Sigmoid colon (tissue), 7 donors: Measurements from ENCODE around the gene SELENOO. TPM values are rescaled to one million over a fixed set of nuclear protein-coding genes. Genes with fewer than 3 reads are reported as not detected.
A peak's percentile ranks its signal among the peaks of the same experiment; 100 is the strongest.

Experiments
- DNase-seq: peaks from one replicate; pipeline ENCODE4 v3.0.0-alpha.2; 2019
- H3K27ac ChIP-seq, 4 donors: fragments of 200-600 bp; sonication (generic); one replicate each; pipeline ENCODE4 v1.5.1; 2016 to 2019; ENCODE audit warnings: mild to moderate bottlenecking in 1 of 4
- H3K27me3 ChIP-seq, 3 donors: fragments of 200-600 bp; sonication (generic); one replicate each; pipeline ENCODE4 v1.5.1; 2019; ENCODE audit warnings: mild to moderate bottlenecking in 1 of 3
- H3K36me3 ChIP-seq, 4 donors: fragments of 200-600 bp; sonication (generic); one replicate each; pipeline ENCODE4 v1.5.1; 2016 to 2019
- H3K4me1 ChIP-seq, 4 donors: fragments of 200-600 bp; sonication (generic); one replicate each; pipeline ENCODE4 v1.5.1; 2017 to 2019
- H3K4me3 ChIP-seq, 4 donors: fragments of 200-600 bp; sonication (generic); one replicate each; pipeline ENCODE4 v1.5.1; 2017 to 2019; ENCODE audit warnings: mild to moderate bottlenecking in 2 of 4, moderate library complexity in 1 of 4
- H3K9me3 ChIP-seq, 4 donors: fragments of 200-600 bp in 3 of 4; sonication (generic) in 3 of 4; one replicate each; pipeline versions ENCODE4 v1.5.1 to v1.6.1; 2013 to 2019
- CTCF ChIP-seq, 4 experiments: fragments of 450-650 bp in 3 of 4; fragments of 200-600 bp in 1 of 4; IDR thresholded peaks; one replicate each; pipeline ENCODE4 v1.5.1; 2016 to 2019; ENCODE audit warnings: antibody characterized with exemption in 4 of 4, mild to moderate bottlenecking in 3 of 4, moderate library complexity in 2 of 4
- EP300 ChIP-seq, 4 donors: sonication (generic); formaldehyde crosslinking; IDR thresholded peaks; one replicate each; pipeline ENCODE4 v1.6.1; 2017; ENCODE audit warnings: antibody characterized with exemption in 4 of 4
- POLR2A ChIP-seq, 2 donors: fragments of 450-650 bp; IDR thresholded peaks; one replicate each; pipeline ENCODE4 v1.6.1; 2016; ENCODE audit warnings: antibody characterized with exemption in 2 of 2, mild to moderate bottlenecking in 2 of 2, moderate library complexity in 2 of 2
- POLR2AphosphoS5 ChIP-seq, 4 donors: sonication (generic); formaldehyde crosslinking; IDR thresholded peaks; one replicate each; pipeline ENCODE4 v1.6.1; 2017; ENCODE audit warnings: antibody characterized with exemption in 4 of 4
- WGBS, 2 donors: extraction: QIAGEN DNeasy Blood & Tissue Kit; methylation state at CpG; one replicate each; pipeline ENCODE4 v1.1.7; 2013; 5-methylcytosine and 5-hydroxymethylcytosine counted together
- intact Hi-C: fragments of 100-400 bp; cut with DNase I; formaldehyde crosslinking; loops from one replicate; pipeline ENCODE4 v1.15.1; 2023
- polyA plus RNA-seq, 3 donors: library from polyadenylated mRNA; stranded (reverse); fragments of 200-250 nt; gene quantifications; one replicate each; pipeline ENCODE4 v1.2.3, GENCODE V29; 2013
- total RNA-seq, 4 donors: library from RNA; depleted of rRNA; stranded (reverse); fragments of >200 nt; gene quantifications; one replicate each; pipeline ENCODE4 v1.1.0, GENCODE V29; 2016
- donor health status: healthy with polysubstance abuse.
- donor health status: Bipolar disorder and iron deficiency.
- donor health status: healthy.

Gene SELENOO
- total and polyA plus RNA-seq, 7 donors, result 10.2 to 30.2 (median 17.9) TPM

GRCh38 chr22:50210378-50211139 is 9.7 kb downstream of the SELENOO start:
- no peak for DNase-seq
- Histone ChIP-seq H3K9me3 (no peaks in the 10 kb centered on the region), H3K36me3 (peaks cover 10 to 92% (median 45%) of the 10 kb centered on the region in 4 donors), H3K27ac (no peak overlapping the region), H3K27me3 (no peaks in the 10 kb centered on the region), H3K4me1 (peaks cover 0 to 27% (median 10%) of the 10 kb centered on the region in 4 donors), H3K4me3 (no peak overlapping the region)
- TF ChIP-seq POLR2AphosphoS5 (IDR thresholded peaks at IDR 0.05) (no peak), CTCF (IDR thresholded peaks at IDR 0.05) (no peak), EP300 (IDR thresholded peaks at IDR 0.05) (no peak), POLR2A (IDR thresholded peaks at IDR 0.05) (no peak)
- 84 to 90% methylated on average over 32 of the region's 32 CpGs for WGBS, 2 donors
- intact Hi-C loops, result loop anchor here (2.0 kb wide), 1 partner anchor 64 kb away; no protein-coding TSS in a partner anchor

DNA sequence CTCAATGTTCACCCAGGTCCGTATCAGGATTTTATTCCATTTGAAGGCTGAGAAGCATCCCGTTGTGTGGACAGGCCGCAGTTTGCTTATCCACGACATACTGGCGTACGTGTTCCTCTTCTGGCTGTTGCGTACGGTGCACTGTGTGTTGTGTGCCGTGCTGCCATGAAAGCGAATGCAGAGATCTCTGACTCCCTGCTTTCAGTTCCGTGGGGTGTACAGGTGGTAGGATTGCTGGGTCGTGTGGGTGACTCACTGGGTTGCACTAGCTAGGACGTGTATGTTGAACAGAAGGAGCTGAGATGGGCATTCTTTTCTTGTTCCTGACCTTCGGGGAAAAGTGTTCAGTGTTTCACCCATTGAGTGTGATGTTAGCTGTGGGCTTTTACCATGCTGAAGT is 10.3 kb downstream of the SELENOO start:
- TF ChIP-seq CTCF (IDR thresholded peaks at IDR 0.05) (no peak), POLR2A (IDR thresholded peaks at IDR 0.05) (no peak), EP300 (IDR thresholded peaks at IDR 0.05) (no peak), POLR2AphosphoS5 (IDR thresholded peaks at IDR 0.05) (no peak)
- H3K27me3 ChIP-seq, result no peaks in the 10 kb centered on the region
- DNase-seq, result no peak
- intact Hi-C loops, result loop anchor here (2.0 kb wide), 1 partner anchor 64 kb away; no protein-coding TSS in a partner anchor
- no peaks in the 10 kb centered on the region for H3K9me3 ChIP-seq
- no peak overlapping the region for H3K4me3 ChIP-seq
- no peak overlapping the region for H3K27ac ChIP-seq
- H3K4me1 ChIP-seq, result peaks cover 0 to 27% (median 9%) of the 10 kb centered on the region in 4 donors
- 91 to 92% methylated on average over 14 of the region's 14 CpGs for WGBS, 2 donors
- H3K36me3 ChIP-seq, result peaks cover 16 to 93% (median 49%) of the 10 kb centered on the region in 4 donors

GRCh38 chr22:50213263-50213662 is 12.5 kb downstream of the SELENOO start:
- 96 to 97% methylated on average over 9 of the region's 9 CpGs for WGBS, 2 donors

DNA sequence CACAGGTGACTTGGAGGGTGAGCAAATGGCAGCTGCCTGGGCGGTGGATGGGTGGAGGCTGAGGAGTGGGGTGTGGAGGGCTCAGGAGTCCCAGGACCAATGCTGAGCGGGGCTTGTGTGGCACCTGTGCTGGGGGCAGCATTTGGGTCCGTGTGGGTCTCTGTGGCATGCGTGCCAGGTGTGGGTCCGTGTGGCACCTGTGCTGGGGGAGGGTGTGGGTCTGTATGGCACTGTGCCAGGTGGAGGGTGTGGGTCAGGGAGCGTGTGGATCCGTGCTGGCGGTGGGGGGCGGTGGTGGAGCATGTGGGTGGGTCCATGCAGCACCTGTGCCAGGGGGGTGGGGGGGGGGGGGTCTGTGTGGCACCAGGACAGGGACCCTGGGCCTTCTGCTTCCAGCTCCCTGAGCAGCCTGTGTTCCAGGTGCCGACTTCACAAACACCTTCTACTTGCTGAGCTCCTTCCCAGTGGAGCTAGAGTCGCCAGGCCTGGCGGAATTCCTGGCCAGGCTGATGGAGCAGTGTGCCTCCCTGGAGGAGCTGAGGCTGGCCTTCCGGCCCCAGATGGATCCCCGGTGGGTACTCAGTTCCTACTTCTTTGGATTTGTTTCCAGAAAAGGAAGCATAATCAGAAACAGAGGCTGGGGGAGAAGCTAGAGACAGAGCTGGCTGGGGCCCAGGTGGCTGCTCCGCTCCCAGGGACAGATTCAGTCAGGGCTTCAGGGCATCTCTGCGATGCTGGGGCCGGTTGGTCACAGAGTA is 14.7 kb downstream of the SELENOO start:
- peaks cover 43 to 92% (median 60%) of the 10 kb centered on the region in 4 donors for H3K36me3 ChIP-seq
- TF ChIP-seq POLR2AphosphoS5 (IDR thresholded peaks at IDR 0.05), result no peak
- peaks cover 0 to 14% (median 8%) of the 10 kb centered on the region in 4 donors for H3K4me1 ChIP-seq
- no peaks in the 10 kb centered on the region for H3K27me3 ChIP-seq
- peak; percentile 57 for DNase-seq
- no peak overlapping the region for H3K27ac ChIP-seq
- no peak overlapping the region for H3K4me3 ChIP-seq
- intact Hi-C loops, result no loop called here
- 68 to 85% methylated on average over 17 of the region's 17 CpGs for WGBS, 2 donors
- H3K9me3 ChIP-seq, result no peaks in the 10 kb centered on the region

More at GRCh38 chr22:50213263-50213662, 12.5 kb downstream of the SELENOO start:
- intact Hi-C loops, result no loop called here
- H3K4me3 ChIP-seq, result no peak overlapping the region
- H3K4me1 ChIP-seq, result peaks cover 0 to 12% (median 5%) of the 10 kb centered on the region in 4 donors
- TF ChIP-seq CTCF (IDR thresholded peaks at IDR 0.05) (no peak), POLR2AphosphoS5 (IDR thresholded peaks at IDR 0.05) (no peak), POLR2A (IDR thresholded peaks at IDR 0.05) (no peak), EP300 (IDR thresholded peaks at IDR 0.05) (no peak)
- no peaks in the 10 kb centered on the region for H3K9me3 ChIP-seq
- DNase-seq, result no peak
- H3K27me3 ChIP-seq, result no peaks in the 10 kb centered on the region
- peaks cover 37 to 95% (median 61%) of the 10 kb centered on the region in 4 donors for H3K36me3 ChIP-seq
- no peak overlapping the region for H3K27ac ChIP-seq
